ENCODE results near the gene PLXDC2. TPM values are rescaled to one million over a fixed set of nuclear protein-coding genes. Genes with fewer than 3 reads are reported as not detected.

The PLXDC2 gene
- polyA plus RNA-seq, 2 of the 4 experiments (the other 2 are of a cell fraction): 0.08 to 0.09 TPM

DNA sequence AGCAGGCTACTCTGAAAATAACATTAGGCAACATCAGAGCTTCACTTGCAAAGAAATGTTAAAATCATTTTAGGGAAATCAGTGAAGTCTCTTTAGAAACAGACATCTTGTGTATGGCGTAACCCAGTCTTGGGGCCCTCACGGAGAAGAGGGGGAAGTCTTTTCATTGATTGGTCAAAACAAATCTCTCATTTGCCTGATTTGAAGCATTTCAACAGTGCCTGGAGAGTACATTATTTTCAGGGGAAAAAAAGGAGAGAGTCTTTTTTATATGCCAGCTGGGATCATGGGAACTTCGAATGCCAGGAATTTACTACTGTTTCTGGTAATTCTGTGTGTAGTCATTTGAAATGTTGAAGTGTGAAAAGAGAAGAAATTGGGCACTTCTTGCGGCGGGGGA, 471.4 kb downstream of the PLXDC2 start:
- no peak overlapping the region for H3K27ac ChIP-seq
- POLR2A ChIA-PET: no interaction called here
- TF ChIP-seq ZSCAN20 (CRISPR knock-in tag; IDR thresholded peaks at IDR 0.05): no peak
- no peak for TF ChIP-seq ELK1 (IDR thresholded peaks at IDR 0.05; ENCODE audit: low read depth, low read length)
- TF ChIP-seq CBX2 (IDR thresholded peaks at IDR 0.05; ENCODE audit: borderline replicate concordance, low read depth): no peak
- no peak for ATAC-seq
- FAIRE-seq: no peak
- no peaks in the 10 kb centered on the region for H3K4me1 ChIP-seq
- H3K9me3 ChIP-seq: no peaks in the 10 kb centered on the region
- no peak overlapping the region for H3K4me3 ChIP-seq
- 11% methylated on average over 5 of the region's 5 CpGs for WGBS (ENCODE audit: missing lambda C conversion rate)
- no peak for DNase-seq (ENCODE audit: low read depth in 1 of 2, low spot score in 1 of 2)
- no peak overlapping the region for H3K4me2 ChIP-seq
- CTCF ChIA-PET: no interaction called here

DNA sequence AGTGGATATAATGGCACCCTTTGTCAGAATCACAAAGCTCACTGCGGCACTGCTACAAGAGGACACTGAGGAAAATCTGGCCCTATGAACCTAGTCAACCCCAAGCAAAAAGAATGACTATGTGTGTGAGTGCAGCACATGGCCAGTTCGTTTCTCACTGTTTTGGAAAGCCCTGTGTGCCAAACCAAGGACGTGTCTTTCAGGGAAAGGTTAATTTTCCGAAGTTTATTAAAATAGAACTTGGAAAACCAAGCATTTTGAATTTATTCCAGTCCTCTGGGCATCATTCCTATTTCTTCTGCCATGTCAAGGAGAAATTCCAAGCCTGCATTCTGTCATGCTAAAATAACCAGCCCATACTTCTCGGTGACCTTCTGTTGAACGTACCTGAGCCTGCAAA, 471.8 kb downstream of the PLXDC2 start:
- H3K4me2 ChIP-seq: no peak overlapping the region
- CTCF ChIA-PET: no interaction called here
- no peak for FAIRE-seq

More for the DNA sequence above, 471.8 kb downstream of the PLXDC2 start:
- TF ChIP-seq, protein P1, sequence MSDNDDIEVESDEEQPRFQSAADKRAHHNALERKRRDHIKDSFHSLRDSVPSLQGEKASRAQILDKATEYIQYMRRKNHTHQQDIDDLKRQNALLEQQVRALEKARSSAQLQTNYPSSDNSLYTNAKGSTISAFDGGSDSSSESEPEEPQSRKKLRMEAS (IDR thresholded peaks at IDR 0.05): no peak
- no peak for TF ChIP-seq FOSB (CRISPR knock-in tag; IDR thresholded peaks at IDR 0.05)
- no peak for TF ChIP-seq ZNF302 (CRISPR knock-in tag; IDR thresholded peaks at IDR 0.05)
- no peak for TF ChIP-seq ZC3H11A (IDR thresholded peaks at IDR 0.05)
- TF ChIP-seq HOXB5 (CRISPR knock-in tag; IDR thresholded peaks at IDR 0.05): no peak
- TF ChIP-seq TP53 (CRISPR knock-in tag; IDR thresholded peaks at IDR 0.05): no peak
- no peak for TF ChIP-seq KDM5A (IDR thresholded peaks at IDR 0.05)
- no peak for TF ChIP-seq MAFK (IDR thresholded peaks at IDR 0.05; ENCODE audit: partially characterized antibody)
- TF ChIP-seq HOXB13 (CRISPR knock-in tag; IDR thresholded peaks at IDR 0.05; ENCODE audit: low read depth): no peak
- no peak for TF ChIP-seq SREBF2 (IDR thresholded peaks at IDR 0.05)
- no peak for TF ChIP-seq RNF2 (IDR thresholded peaks at IDR 0.05; ENCODE audit: borderline replicate concordance, low read depth)
- TF ChIP-seq POLR2A (IDR thresholded peaks at IDR 0.05; ENCODE audit: low read length): no peak
- no peak for TF ChIP-seq RFX5 (IDR thresholded peaks at IDR 0.05)
- TF ChIP-seq JUNB (IDR thresholded peaks at IDR 0.05): no peak
- no peak for TF ChIP-seq NFE2L2 (conservative IDR thresholded peaks at IDR 0.05; ENCODE audit: low read length)
- no peak for TF ChIP-seq ZFP36 (IDR thresholded peaks at IDR 0.05; ENCODE audit: borderline replicate concordance, partially characterized antibody)
- TF ChIP-seq REST (IDR thresholded peaks at IDR 0.05): no peak
- no peak for TF ChIP-seq RARB (CRISPR knock-in tag; IDR thresholded peaks at IDR 0.05)
- TF ChIP-seq RAD21 (conservative IDR thresholded peaks at IDR 0.05 in 1 of 2, IDR thresholded peaks at IDR 0.05 in 1 of 2): no peak
- TF ChIP-seq, protein P2, sequence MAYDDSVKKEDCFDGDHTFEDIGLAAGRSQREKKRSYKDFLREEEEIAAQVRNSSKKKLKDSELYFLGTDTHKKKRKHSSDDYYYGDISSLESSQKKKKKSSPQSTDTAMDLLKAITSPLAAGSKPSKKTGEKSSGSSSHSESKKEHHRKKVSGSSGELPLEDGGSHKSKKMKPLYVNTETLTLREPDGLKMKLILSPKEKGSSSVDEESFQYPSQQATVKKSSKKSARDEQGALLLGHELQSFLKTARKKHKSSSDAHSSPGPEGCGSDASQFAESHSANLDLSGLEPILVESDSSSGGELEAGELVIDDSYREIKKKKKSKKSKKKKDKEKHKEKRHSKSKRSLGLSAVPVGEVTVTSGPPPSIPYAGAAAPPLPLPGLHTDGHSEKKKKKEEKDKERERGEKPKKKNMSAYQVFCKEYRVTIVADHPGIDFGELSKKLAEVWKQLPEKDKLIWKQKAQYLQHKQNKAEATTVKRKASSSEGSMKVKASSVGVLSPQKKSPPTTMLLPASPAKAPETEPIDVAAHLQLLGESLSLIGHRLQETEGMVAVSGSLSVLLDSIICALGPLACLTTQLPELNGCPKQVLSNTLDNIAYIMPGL (CRISPR knock-in tag; IDR thresholded peaks at IDR 0.05; ENCODE audit: borderline replicate concordance): no peak
- POLR2A ChIA-PET: no interaction called here
- Histone ChIP-seq H3K4me3 (no peak overlapping the region), H3K4me1 (no peaks in the 10 kb centered on the region), H3K27ac (no peak overlapping the region), H3K9me3 (no peaks in the 10 kb centered on the region)
- ATAC-seq: no peak
- 10% methylated on average over 6 of the region's 6 CpGs for WGBS (ENCODE audit: missing lambda C conversion rate)
- no peak for DNase-seq (ENCODE audit: low read depth in 1 of 2, low spot score in 1 of 2)

Data from A549 (cell line).